ENCODE data around the gene EVA1C. TPM values are rescaled to one million over a fixed set of nuclear protein-coding genes. Genes with fewer than 3 reads are reported as not detected.

Gene EVA1C
- total RNA-seq, 3 donors from 2014 or later, result 13.7 to 27.8 (median 15.3) TPM

- Histone ChIP-seq H3K9me3 (no peaks in the 10 kb centered on the region), H3K36me3 (ENCODE audit: low read depth) (no peaks in the 10 kb centered on the region), H3K4me3 (no peak overlapping the region), H3K4me1 (ENCODE audit: low read depth) (peaks cover 6% of the 10 kb centered on the region)
- DNase-seq (peak; percentile 68 to 71 (median 70)), ATAC-seq (peak; percentile 80)
- TF ChIP-seq CTCF (IDR thresholded peaks at IDR 0.05), result no peak
- intact Hi-C loops (cut with DNase I, micrococcal nuclease), result loop anchor here in 1 of 2 donors (10.0 kb wide), 2 partner anchors 168 to 198 kb away; no protein-coding TSS in a partner anchor
Observed at GRCh38 chr21:32406405-32406804, 6.1 kb upstream of the EVA1C start.

GRCh38 chr21:32410291-32410690 lies 2.2 kb upstream of the EVA1C start:
- no peak overlapping the region for H3K4me3 ChIP-seq
- intact Hi-C loops (cut with DNase I, micrococcal nuclease), result loop anchor here in 1 of 2 donors (10.0 kb wide), 2 partner anchors 165 to 195 kb away; no protein-coding TSS in a partner anchor
- H3K4me1 ChIP-seq (ENCODE audit: low read depth), result peaks cover 21% of the 10 kb centered on the region
- ATAC-seq (no peak), DNase-seq (no peak)
- TF ChIP-seq CTCF (IDR thresholded peaks at IDR 0.05), result no peak
- H3K9me3 ChIP-seq, result no peaks in the 10 kb centered on the region
- no peaks in the 10 kb centered on the region for H3K36me3 ChIP-seq (ENCODE audit: low read depth)

GRCh38 chr21:32410916-32411315 lies 1.6 kb upstream of the EVA1C start:
- ATAC-seq (no peak), DNase-seq (no peak)
- TF ChIP-seq CTCF (IDR thresholded peaks at IDR 0.05), result no peak
- H3K36me3 ChIP-seq (ENCODE audit: low read depth), result no peaks in the 10 kb centered on the region
- intact Hi-C loops (cut with DNase I, micrococcal nuclease), result loop anchor here in 1 of 2 donors (10.0 kb wide), 2 partner anchors 164 to 194 kb away; no protein-coding TSS in a partner anchor
- H3K9me3 ChIP-seq, result no peaks in the 10 kb centered on the region
- H3K4me1 ChIP-seq (ENCODE audit: low read depth), result peaks cover 21% of the 10 kb centered on the region
- H3K4me3 ChIP-seq, result no peak overlapping the region

- H3K4me3 ChIP-seq, result peak overlapping the region; percentile 23
- no peaks in the 10 kb centered on the region for H3K9me3 ChIP-seq
- H3K4me1 ChIP-seq (ENCODE audit: low read depth), result peaks cover 21% of the 10 kb centered on the region
- H3K36me3 ChIP-seq (ENCODE audit: low read depth), result no peaks in the 10 kb centered on the region
- intact Hi-C loops (cut with DNase I, micrococcal nuclease), result loop anchor here in 1 of 2 donors (10.0 kb wide), 2 partner anchors 163 to 193 kb away; no protein-coding TSS in a partner anchor
- no peak for TF ChIP-seq CTCF (IDR thresholded peaks at IDR 0.05)
- ATAC-seq (peak; percentile 83), DNase-seq (peak; percentile 93 to 94 (median 93))
Observed at GRCh38 chr21:32411350-32412161, 950 bp upstream of the EVA1C start.

- no peaks in the 10 kb centered on the region for H3K9me3 ChIP-seq
- peak; percentile 78 to 85 (median 83) for DNase-seq
- TF ChIP-seq CTCF (IDR thresholded peaks at IDR 0.05), result no peak
- intact Hi-C loops (cut with DNase I, micrococcal nuclease), result loop anchor here in 1 of 2 donors (10.0 kb wide), 2 partner anchors 162 to 192 kb away; no protein-coding TSS in a partner anchor
- peak; percentile 59 for ATAC-seq
- no peaks in the 10 kb centered on the region for H3K36me3 ChIP-seq (ENCODE audit: low read depth)
- peak overlapping the region; percentile 23 for H3K4me3 ChIP-seq
- H3K4me1 ChIP-seq (ENCODE audit: low read depth), result peaks cover 21% of the 10 kb centered on the region
Observed at GRCh38 chr21:32413015-32413504, 554 bp downstream of the EVA1C start.

Measured in mucosa of descending colon (tissue), 3 donors.